C4-2B (cell line): ENCODE data around the gene DGKD.

Experiments
- CTCF ChIP-seq: fragments of 450-650 bp; conservative IDR thresholded peaks from 2 replicates; pipeline ENCODE4 v1.5.1; 2017; ENCODE audit warnings: mild to moderate bottlenecking
- ZFX ChIP-seq: fragments of 450-650 bp; IDR thresholded peaks from 2 replicates; pipeline ENCODE4 v1.6.1; 2017

DNA sequence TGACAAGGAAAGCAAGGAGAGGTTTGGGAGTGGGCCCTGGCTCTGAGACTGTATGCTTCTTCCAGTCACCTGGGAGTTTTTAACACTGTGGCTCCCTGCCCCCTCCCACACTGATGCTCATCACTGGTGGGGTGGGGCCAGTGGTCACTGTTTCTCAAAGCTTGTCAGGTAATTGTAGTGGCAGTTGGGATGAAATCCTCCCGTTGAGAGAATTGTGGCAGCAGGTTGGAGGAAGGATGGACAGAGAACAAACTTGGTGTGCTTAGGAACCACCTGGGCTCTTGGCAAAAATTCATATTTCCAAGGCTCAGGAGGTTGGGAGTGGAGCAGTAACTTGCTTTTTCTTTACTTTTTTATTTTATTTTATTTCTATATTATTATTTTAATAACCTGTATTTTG lies 25.1 kb downstream of the DGKD start:
- TF ChIP-seq CTCF (no peak), ZFX (no peak)
